Activated effector memory CD4-positive, alpha-beta T cell treated with anti-CD3 and anti-CD28 coated beads, Interleukin-2, amount 50 U/mL, for 16 hours (primary cell): Measurements from ENCODE around the gene C5.

Experiments
- DNase-seq: peaks from one replicate; pipeline ENCODE4 v3.0.0-alpha.2; 2020

C5 gene

GRCh38 chr9:120937596-120937995 lies 112.5 kb downstream of the C5 start:
- no peak for DNase-seq

DNA sequence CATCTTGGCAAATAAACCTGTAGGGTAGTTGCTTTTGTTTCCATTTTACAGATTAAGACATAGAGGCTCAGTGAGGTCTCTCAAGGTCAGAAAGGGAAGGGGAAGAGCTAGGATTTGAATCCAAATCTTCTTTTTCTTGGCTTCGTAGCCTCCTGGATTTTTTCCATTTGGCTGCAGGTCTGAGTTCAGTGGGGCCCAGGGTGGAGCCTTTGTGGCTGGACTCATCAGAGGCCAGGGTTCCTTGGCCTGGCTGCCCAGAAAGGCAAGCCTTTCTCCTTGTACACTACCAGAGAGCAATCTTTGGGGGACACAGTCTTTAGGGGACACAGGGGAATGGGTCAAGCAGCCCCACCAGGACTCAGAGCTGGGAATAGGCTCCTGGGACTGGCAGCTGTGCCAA lies 112.9 kb downstream of the C5 start:
- DNase-seq = no peak

- DNase-seq = no peak
Measured at GRCh38 chr9:120936764-120937122, 113.3 kb downstream of the C5 start.

- DNase-seq = peak; percentile 96
Measured at GRCh38 chr9:120936011-120936763, 113.9 kb downstream of the C5 start.

DNA sequence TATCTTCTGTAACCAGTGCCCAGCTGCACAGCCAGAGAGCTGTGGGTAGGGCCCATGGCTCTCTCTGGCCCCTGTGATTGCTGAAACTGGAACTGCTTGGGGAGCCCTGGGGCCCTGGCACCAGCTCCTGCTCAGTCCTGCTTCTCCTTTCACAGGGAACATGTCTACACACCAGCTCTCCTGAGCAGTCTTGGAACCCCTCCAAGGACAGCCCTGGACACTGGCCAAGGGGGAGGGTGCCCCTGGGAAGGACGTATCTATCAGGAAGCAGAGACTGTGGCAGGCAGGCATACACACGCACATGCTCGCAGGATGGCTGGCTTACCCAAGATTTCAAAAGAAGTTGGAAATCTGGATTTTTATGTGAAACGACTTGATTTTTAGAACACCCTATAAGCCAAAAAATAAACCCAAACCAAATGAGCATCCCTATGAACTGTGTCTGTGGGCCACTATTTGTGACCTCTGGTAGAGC lies 114.7 kb downstream of the C5 start:
- DNase-seq = peak; percentile 73

DNA sequence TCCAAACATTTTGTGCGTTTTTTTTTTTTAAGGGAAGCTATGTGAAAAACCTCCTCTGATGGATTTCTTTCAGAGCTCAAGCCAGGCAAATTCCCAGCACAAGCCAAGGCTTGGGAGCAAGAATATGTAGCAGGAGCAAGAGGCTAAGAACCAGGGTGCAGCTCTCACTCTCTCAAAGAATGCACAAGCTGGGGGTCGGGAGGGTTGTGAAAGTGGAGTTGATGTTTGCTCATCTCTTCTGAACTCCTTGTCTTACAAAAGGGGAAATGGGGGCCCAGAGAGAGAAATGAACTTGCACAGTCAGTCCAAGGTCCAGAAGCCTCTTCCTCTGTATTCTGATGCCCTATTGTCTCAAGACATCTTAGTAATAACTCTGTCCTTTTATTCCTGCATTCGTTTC lies 115.8 kb downstream of the C5 start:
- DNase-seq = no peak

DNA sequence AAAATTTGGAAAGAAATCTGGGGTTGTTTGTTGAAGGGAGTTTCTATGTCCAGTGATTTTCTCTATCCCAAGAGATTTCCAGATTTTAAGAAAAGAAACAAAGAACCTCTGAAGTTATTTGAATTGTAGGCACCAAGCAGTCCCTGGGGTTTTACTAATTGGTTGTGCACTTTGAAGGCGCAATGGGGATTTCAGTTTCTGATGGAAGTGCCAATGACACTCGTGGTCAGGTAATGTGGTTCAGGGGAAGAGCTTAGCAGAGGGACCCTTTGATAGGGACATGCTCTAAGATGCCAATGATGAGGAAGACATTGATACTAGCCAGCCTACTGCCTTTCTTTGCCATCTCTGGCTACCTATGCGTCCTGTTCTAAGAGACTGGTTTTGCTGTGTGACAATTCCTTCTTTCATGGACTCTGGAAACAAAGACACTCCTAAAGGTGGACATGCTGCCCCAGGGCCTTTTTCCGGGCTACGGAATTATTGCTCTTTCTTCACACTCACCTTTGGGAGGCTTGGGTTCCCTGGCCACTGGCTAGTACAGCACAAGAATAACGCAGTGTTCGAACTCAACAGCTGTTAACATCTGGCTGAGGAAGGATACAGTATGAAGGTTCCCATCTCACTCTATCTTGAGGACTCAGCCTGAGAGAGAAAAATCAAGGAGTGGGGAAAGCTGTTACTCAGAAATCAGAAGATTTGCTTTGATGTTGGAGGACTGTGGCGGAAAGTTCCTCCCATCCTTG lies 116.6 kb downstream of the C5 start:
- no peak for DNase-seq

DNA sequence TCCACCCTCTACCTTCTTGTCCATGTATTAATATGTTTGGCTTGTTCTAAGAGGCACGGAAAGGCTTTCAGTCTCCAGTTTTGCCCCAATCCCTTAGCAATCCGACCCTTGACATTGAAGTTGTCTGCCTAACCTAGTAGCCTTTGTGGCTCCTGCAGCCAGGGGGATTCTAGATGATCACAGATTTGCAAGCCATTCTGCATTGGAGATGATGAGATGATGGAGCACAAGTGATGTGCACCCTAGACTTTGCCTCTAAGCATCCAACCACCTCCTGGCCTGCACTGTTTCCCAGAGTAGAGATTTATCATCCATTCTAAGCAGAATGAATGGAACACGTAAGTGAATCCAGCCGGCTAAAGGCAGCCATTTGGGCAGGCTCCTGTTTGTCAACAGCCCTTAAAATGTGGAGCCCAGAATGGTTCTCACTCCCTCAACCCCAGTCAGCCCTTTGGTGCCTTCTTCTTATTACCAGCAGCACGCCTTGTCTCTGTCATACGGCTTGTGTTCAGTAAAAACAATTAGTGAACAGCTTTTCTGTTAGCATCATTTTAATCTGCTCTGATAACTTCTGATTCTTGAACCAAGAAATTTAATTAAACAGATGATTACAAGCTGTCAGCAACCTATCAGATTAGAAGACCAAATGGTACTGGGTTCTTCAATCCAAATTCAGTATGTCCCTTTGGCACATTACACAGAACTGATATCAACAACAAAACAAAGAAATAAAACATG lies 117.8 kb downstream of the C5 start:
- DNase-seq = no peak

DNA sequence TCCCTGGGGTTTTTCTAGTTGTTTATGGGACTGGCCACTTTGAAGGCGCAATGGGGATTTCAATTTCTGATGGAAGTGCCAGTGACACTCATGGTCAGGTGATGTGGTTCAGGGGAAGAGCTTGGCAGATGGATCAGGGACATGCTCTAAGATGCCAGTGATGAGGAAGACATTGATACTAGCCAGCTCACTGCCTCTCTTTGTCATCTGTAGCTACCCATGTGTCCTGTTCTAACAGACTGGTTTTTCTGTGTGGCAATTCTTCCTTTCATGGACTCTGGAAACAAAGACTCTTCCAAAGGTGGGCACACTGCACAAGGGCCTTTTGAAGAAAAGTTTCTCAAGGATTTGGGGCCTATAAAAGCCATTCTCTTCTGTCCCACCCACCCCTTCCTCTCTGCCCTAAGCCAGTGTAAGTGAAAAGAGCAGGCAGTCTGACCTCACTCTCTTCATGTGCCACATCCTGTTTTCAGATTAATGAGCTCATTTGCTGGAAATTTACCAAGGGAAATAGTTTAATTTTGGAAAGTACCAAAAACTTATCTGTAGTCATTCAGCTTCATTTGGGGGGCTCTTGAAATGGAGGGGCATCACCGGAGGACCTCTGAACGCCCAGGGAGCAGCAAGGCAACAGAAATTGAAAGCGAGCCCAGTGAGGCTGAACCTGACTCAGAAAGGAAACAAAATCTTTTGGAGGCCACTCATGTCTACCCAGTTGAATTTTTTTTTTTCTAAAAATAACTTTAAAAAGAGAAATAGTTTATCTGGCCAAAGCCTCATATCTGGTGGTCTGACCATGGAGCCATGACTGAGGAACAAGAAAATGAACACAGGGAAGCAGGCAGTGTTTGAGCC lies 118.6 kb downstream of the C5 start:
- DNase-seq = peak; percentile 85

DNA sequence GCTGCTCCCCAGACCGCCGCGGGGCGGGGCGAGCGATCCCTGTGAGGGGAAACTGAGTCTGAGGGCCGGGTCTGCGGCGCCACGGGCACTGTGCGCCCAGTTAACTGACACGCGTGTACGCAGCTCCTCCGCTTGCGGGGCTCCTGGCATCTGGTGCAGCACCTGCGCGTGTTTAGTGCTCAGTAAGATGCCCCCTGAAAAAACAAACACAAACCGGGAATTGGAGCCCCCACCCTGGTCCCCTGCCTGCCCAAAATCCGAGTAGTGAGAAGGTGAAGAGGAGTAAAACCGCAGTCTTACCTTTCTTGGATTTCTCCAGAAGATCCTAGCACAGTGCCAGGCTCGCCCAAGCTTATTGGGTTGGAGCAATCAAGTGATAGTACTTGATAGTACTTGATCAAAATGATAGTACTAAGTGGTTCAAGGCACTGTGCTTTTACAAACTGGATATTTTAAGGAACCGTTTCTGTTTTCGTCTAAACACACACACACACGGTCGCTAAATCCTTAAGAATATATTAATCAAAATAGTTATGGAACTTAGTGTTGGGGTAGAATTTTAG lies 120.8 kb downstream of the C5 start:
- DNase-seq = no peak

DNA sequence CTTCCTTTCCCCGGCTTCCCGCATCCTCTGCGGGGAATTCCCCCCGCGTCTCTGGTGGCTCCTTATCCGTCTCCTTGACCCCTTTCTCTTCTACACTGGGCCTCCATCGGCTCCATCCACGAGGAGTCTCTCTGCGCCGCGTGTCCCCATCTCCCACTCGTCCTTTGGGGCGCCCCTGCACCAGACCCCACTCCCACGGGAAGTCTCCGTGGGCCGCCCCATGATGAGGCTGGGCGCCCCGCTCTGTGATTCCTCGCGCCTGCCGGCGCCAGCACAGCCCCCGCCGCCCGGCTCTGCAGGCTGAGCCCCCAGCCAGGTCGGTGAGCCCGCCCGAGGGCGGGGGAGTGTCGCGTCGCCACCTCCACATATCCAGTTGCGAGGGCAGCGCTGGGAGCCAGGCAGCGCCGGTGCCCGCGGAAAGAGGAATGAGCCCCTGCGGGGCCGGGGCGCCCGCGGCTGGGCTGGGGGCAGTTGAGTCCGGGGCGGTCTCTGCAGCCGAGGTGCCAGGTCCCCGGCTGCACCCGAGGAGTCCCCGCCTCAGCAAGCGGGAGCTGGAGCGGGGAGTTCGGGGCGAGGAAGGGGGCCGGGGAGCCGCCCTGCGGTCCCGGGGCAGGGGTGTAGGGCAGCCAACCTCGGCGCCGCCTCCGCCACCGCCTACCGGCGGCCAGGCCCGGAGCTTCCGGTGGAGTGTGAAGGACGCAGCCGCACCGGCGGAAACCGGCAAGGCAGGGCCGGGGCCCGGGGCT lies 121.4 kb downstream of the C5 start:
- peak; percentile 92 for DNase-seq

DNA sequence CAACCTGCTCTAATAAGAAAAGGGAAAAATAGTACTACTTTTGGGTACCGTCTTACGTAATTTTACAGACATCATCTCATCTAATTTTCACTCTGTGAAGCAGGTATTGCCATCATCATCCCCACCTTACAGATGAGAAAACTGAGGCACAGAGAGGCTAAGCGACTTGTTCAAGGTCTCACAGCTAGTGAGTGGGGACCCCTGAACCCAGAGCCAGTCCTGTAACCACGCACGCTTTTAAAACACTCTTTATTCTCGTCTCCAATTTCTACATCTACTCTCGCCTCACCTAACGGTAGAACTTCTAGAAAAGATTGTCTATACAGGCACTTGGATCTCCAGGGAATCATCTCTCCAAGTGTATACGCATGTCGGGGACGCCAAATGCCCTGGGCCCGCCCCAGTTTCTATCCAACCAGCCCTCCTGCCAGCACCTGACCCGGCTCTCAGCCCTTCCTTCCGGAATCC lies 122.0 kb downstream of the C5 start:
- DNase-seq = no peak

GRCh38 chr9:120927269-120928014 lies 122.6 kb downstream of the C5 start:
- no peak for DNase-seq

- DNase-seq = peak; percentile 74
Measured at GRCh38 chr9:120926397-120926928, 123.6 kb downstream of the C5 start, which contains the start of gene TRAF1. TRAF1 (minus strand) TSS chr9:120926796; CDS start chr9:120926075, 721 bp downstream.

GRCh38 chr9:120925535-120926396 lies 124.3 kb downstream of the C5 start:
- DNase-seq = peak; percentile 92

GRCh38 chr9:120924698-120925534 lies 125.2 kb downstream of the C5 start:
- DNase-seq = no peak

DNA sequence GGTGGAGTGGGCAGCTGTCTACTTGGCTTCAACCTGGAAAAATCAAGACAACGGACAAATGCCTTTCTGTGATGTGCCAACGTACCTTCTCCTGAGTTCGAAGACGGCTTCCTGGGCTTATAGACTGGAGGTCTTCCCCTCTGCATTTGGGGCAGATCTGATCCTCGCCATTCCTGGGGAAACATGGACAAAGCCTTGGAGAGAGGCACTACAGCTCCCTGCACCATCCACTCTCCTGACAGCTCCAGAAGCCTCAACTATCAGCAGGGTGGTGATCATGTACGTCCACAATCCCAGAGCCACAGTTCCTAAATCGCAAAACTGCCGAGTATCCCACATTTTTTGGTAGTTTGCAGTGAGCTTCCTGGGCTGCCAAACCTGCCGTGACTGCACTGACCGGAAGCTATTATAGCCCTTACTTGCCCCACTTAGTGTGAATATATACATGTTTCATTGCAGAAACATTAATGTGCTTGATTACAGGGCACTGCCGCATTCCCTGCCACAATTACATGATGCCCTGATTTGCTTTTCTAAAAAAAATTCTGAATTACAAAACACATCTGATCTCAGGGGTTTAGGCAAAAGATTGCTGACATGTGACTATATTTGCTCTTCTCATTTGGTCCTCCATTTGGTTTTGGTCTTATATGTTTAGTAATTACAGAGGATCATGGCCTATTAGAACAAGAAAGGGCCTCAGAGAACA lies 126.3 kb downstream of the C5 start:
- DNase-seq = no peak
